ENCODE measurements around the gene PRM1. TPM values are rescaled to one million over a fixed set of nuclear protein-coding genes. Genes with fewer than 3 reads are reported as not detected.

Gene PRM1
- total RNA-seq, 4 donors from 2014 or later = not detected

GRCh38 chr16:11325404-11326083, 44.4 kb upstream of the PRM1 start:
- intact Hi-C loops (cut with DNase I) = no loop called here
- Histone ChIP-seq H3K27me3 (no peaks in the 10 kb centered on the region), H3K4me3 (no peak overlapping the region), H3K4me1 (peaks cover 8 to 20% (median 19%) of the 10 kb centered on the region in 3 donors), H3K9me3 (no peaks in the 10 kb centered on the region), H3K36me3 (no peaks in the 10 kb centered on the region), H3K27ac (no peak overlapping the region)
- WGBS, 2 donors = 73 to 81% methylated on average over 4 to 7 of the region's 10 CpGs
- no peak for TF ChIP-seq POLR2A (IDR thresholded peaks at IDR 0.05)
- TF ChIP-seq, protein P1, sequence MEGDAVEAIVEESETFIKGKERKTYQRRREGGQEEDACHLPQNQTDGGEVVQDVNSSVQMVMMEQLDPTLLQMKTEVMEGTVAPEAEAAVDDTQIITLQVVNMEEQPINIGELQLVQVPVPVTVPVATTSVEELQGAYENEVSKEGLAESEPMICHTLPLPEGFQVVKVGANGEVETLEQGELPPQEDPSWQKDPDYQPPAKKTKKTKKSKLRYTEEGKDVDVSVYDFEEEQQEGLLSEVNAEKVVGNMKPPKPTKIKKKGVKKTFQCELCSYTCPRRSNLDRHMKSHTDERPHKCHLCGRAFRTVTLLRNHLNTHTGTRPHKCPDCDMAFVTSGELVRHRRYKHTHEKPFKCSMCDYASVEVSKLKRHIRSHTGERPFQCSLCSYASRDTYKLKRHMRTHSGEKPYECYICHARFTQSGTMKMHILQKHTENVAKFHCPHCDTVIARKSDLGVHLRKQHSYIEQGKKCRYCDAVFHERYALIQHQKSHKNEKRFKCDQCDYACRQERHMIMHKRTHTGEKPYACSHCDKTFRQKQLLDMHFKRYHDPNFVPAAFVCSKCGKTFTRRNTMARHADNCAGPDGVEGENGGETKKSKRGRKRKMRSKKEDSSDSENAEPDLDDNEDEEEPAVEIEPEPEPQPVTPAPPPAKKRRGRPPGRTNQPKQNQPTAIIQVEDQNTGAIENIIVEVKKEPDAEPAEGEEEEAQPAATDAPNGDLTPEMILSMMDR (IDR thresholded peaks at IDR 0.05) = no peak
- no peak for DNase-seq

- H3K9me3 ChIP-seq = no peaks in the 10 kb centered on the region
- DNase-seq = no peak
- H3K27me3 ChIP-seq = no peaks in the 10 kb centered on the region
- TF ChIP-seq, protein P1 (IDR thresholded peaks at IDR 0.05) = no peak
- TF ChIP-seq POLR2A (IDR thresholded peaks at IDR 0.05) = no peak
- 88 to 100% methylated on average over 5 of the region's 11 CpGs for WGBS, 2 donors
- intact Hi-C loops (cut with DNase I) = no loop called here
- no peak overlapping the region for H3K27ac ChIP-seq
- H3K4me1 ChIP-seq = peaks cover 6 to 12% (median 11%) of the 10 kb centered on the region in 3 donors
- no peak overlapping the region for H3K4me3 ChIP-seq
- H3K36me3 ChIP-seq = no peaks in the 10 kb centered on the region
Measured at GRCh38 chr16:11323551-11324336, 42.6 kb upstream of the PRM1 start.

GRCh38 chr16:11322823-11323222, 41.7 kb upstream of the PRM1 start:
- H3K27ac ChIP-seq = no peak overlapping the region
- H3K4me3 ChIP-seq = no peak overlapping the region
- WGBS, 2 donors = 70 to 100% methylated on average over 1 to 2 of the region's 3 CpGs
- no peak for DNase-seq
- H3K27me3 ChIP-seq = no peaks in the 10 kb centered on the region
- intact Hi-C loops (cut with DNase I) = no loop called here
- peaks cover 0 to 3% (median 2%) of the 10 kb centered on the region in 3 donors for H3K4me1 ChIP-seq
- no peaks in the 10 kb centered on the region for H3K36me3 ChIP-seq
- TF ChIP-seq, protein P1 (IDR thresholded peaks at IDR 0.05) = no peak
- TF ChIP-seq POLR2A (IDR thresholded peaks at IDR 0.05) = no peak
- H3K9me3 ChIP-seq = no peaks in the 10 kb centered on the region

DNA sequence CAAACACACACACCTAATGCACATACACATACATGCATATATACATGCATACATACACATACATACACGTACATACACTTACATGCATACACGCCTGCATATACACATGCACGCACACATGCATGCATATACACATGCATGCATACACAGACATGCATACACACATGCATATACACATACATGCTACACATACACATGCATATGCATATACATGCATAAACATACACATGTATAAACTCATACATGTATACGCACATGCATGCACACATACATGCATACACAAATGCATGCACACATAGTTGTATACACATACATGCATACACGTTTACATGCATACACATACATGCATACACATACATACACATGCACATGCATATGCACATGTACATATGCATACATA, 40.5 kb upstream of the PRM1 start:
- DNase-seq = no peak
- intact Hi-C loops (cut with DNase I) = no loop called here
- no peak overlapping the region for H3K27ac ChIP-seq
- no peaks in the 10 kb centered on the region for H3K27me3 ChIP-seq
- no peaks in the 10 kb centered on the region for H3K9me3 ChIP-seq
- H3K36me3 ChIP-seq = no peaks in the 10 kb centered on the region
- H3K4me3 ChIP-seq = no peak overlapping the region
- WGBS, 2 donors = 65 to 71% methylated on average over 5 of the region's 5 CpGs
- TF ChIP-seq, protein P1 (IDR thresholded peaks at IDR 0.05) = no peak
- no peak for TF ChIP-seq POLR2A (IDR thresholded peaks at IDR 0.05)
- no peaks in the 10 kb centered on the region for H3K4me1 ChIP-seq

GRCh38 chr16:11320170-11320569, 39.0 kb upstream of the PRM1 start:
- TF ChIP-seq, protein P1 (IDR thresholded peaks at IDR 0.05) = no peak
- TF ChIP-seq POLR2A (IDR thresholded peaks at IDR 0.05) = no peak
- Histone ChIP-seq H3K4me3 (no peak overlapping the region), H3K36me3 (no peaks in the 10 kb centered on the region), H3K9me3 (no peaks in the 10 kb centered on the region), H3K27me3 (no peaks in the 10 kb centered on the region), H3K27ac (no peak overlapping the region), H3K4me1 (no peaks in the 10 kb centered on the region)
- no peak for DNase-seq
- 72 to 74% methylated on average over 9 of the region's 10 CpGs for WGBS, 2 donors
- intact Hi-C loops (cut with DNase I) = no loop called here
